A673 (cell line): ENCODE data around the gene PPP1R13B. TPM values are rescaled to one million over a fixed set of nuclear protein-coding genes. Genes with fewer than 3 reads are reported as not detected.

Source experiments
- BruUV-seq: library from RNA; stranded (reverse); fragments of 400-500 nt; replicated peaks from 2 replicates; lab custom pipeline; 2021; lab: Mats Ljungman, UMichigan
- CTCF ChIA-PET: fragments of 300-600 bp; sonication (Branson Sonifier 250); formaldehyde crosslinking; loops from one replicate; lab custom pipeline; 2022; ENCODE audit warnings: antibody characterized with exemption; lab: Charles Lee
- POLR2A ChIA-PET: fragments of 300-600 bp; sonication (Branson Sonifier 250); formaldehyde crosslinking; loops from one replicate; lab custom pipeline; 2022; ENCODE audit warnings: antibody characterized with exemption; ENCODE audit not compliant: low non-redundant PET; lab: Charles Lee
- DNase-seq: peaks from one replicate; pipeline ENCODE4 v3.0.0-alpha.2; 2015; ENCODE audit warnings: low spot score
- H3K27ac ChIP-seq: fragments of 200-600 bp; sonication (generic); 2 replicates; pipeline ENCODE4 v1.5.1; 2016; ENCODE audit warnings: mixed run types, low read depth, mild to moderate bottlenecking, mixed read lengths, antibody characterized with exemption, low read length; ENCODE audit not compliant: poor library complexity, severe bottlenecking
- H3K27me3 ChIP-seq: fragments of 200-600 bp; sonication (generic); replicated peaks from 2 replicates; pipeline ENCODE4 v1.6.1; 2017; ENCODE audit warnings: mixed run types, low read depth, mild to moderate bottlenecking, mixed read lengths, antibody characterized with exemption, low read length; ENCODE audit not compliant: insufficient read depth, poor library complexity
- H3K36me3 ChIP-seq: fragments of 200-600 bp; sonication (generic); 2 replicates; pipeline ENCODE4 v1.6.1; 2016; ENCODE audit warnings: mixed run types, mild to moderate bottlenecking, mixed read lengths, antibody characterized with exemption, low read length; ENCODE audit not compliant: insufficient read depth, poor library complexity, severe bottlenecking
- H3K4me1 ChIP-seq: fragments of 200-600 bp; sonication (generic); 2 replicates; pipeline ENCODE4 v1.6.1; 2017; ENCODE audit warnings: mixed run types, mild to moderate bottlenecking, mixed read lengths, antibody characterized with exemption, low read length; ENCODE audit not compliant: insufficient read depth, poor library complexity, severe bottlenecking
- H3K4me3 ChIP-seq: fragments of 200-600 bp; sonication (generic); 2 replicates; pipeline ENCODE4 v1.5.1; 2016; ENCODE audit warnings: low read depth, mixed run types, mild to moderate bottlenecking, mixed read lengths, low read length; ENCODE audit not compliant: poor library complexity, severe bottlenecking
- H3K9me3 ChIP-seq: fragments of 200-600 bp; sonication (generic); 2 replicates; pipeline ENCODE4 v1.6.1; 2016; ENCODE audit warnings: mixed run types, low read depth, mild to moderate bottlenecking, mixed read lengths, antibody characterized with exemption, low read length; ENCODE audit not compliant: poor library complexity, severe bottlenecking
- CTCF ChIP-seq: fragments of 300-800, 200-600 bp; sonication (generic); conservative IDR thresholded peaks from 2 replicates; pipeline ENCODE4 v1.5.1; 2017; ENCODE audit warnings: low read depth, mild to moderate bottlenecking, antibody characterized with exemption, low read length, moderate library complexity, mixed read lengths
- EZH2 ChIP-seq: fragments of 200-600 bp; sonication (generic); IDR thresholded peaks from 2 replicates; pipeline ENCODE4 v1.6.1; 2017; ENCODE audit warnings: borderline replicate concordance, low read depth, mild to moderate bottlenecking, mixed read lengths, antibody characterized with exemption, low read length; ENCODE audit not compliant: poor library complexity, severe bottlenecking
- intact Hi-C: fragments of 100-400 bp; cut with micrococcal nuclease; formaldehyde crosslinking; loops from one replicate; pipeline ENCODE4 v1.10.0; 2022; ENCODE audit not compliant: unreplicated experiment
- total RNA-seq: library from RNA; stranded (reverse); gene quantifications from 2 replicates; pipeline ENCODE4 v1.2.3, GENCODE V29; 2021

PPP1R13B gene
- total RNA-seq, 1 experiment from 2014 or later: 4.8 TPM

DNA sequence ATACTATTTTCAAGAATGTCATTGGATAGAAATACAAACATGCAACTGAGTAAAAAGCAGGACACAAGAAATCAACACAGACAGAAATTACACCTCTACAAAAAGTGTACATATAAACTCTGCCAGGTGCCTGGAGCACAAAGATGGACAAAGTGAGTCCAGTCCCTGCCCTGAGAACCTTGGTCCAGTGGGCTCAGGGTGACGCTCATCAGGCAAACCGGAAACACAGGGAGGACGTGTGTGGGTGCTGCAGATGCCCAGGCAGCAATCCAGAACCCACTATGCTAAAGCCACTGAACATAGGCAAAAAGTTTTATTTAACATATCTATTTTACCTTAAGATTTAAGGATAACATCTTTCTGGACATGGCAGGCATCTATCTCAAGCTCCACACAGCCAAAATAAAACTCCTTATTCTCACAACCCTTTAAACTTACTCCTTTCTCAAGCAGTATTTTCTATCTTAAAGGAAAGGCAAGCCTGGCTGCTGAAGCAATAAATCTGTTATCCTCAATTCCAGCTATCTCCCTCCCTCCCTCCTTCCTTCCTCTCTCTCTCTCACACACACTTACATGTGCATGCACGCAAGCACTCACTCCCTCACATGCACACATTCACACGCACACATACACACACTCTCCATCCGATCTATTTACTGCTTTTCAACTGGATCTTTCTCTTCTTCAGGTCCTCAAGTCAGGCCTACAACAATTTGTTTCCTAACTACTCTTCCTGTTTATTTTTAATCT is 10.2 kb downstream of the PPP1R13B start:
- H3K9me3 ChIP-seq: no peaks in the 10 kb centered on the region
- H3K27me3 ChIP-seq: no peaks in the 10 kb centered on the region
- POLR2A ChIA-PET: no interaction called here
- no peaks in the 10 kb centered on the region for H3K4me1 ChIP-seq
- H3K36me3 ChIP-seq: no peaks in the 10 kb centered on the region
- no peak overlapping the region for H3K4me3 ChIP-seq
- no TSS peak for BruUV-seq
- no peak for DNase-seq
- TF ChIP-seq EZH2 (no peak), CTCF (no peak)
- intact Hi-C loops: no loop called here
- CTCF ChIA-PET: interaction anchor here (0.7 kb wide), 1 partner anchor 78 kb away, joined by 3 read pairs; no protein-coding TSS in a partner anchor
- no peak overlapping the region for H3K27ac ChIP-seq

GRCh38 chr14:103834956-103835355 is 12.4 kb downstream of the PPP1R13B start:
- no peak for DNase-seq
- intact Hi-C loops: no loop called here
- Histone ChIP-seq H3K9me3 (no peaks in the 10 kb centered on the region), H3K4me3 (no peak overlapping the region), H3K36me3 (no peaks in the 10 kb centered on the region), H3K27me3 (no peaks in the 10 kb centered on the region), H3K4me1 (no peaks in the 10 kb centered on the region), H3K27ac (no peak overlapping the region)
- ChIA-PET POLR2A (no interaction called here), CTCF (interaction anchor here (0.6 kb wide), 1 partner anchor 27 kb away, joined by 4 read pairs; no protein-coding TSS in a partner anchor)
- no TSS peak for BruUV-seq
- no peak for TF ChIP-seq CTCF
- TF ChIP-seq EZH2: no peak

GRCh38 chr14:103833711-103834110 is 13.7 kb downstream of the PPP1R13B start:
- H3K4me1 ChIP-seq: no peaks in the 10 kb centered on the region
- BruUV-seq: no TSS peak
- ChIA-PET POLR2A (no interaction called here), CTCF (no interaction called here)
- H3K36me3 ChIP-seq: no peaks in the 10 kb centered on the region
- intact Hi-C loops: no loop called here
- no peak for DNase-seq
- H3K27me3 ChIP-seq: no peaks in the 10 kb centered on the region
- no peak overlapping the region for H3K4me3 ChIP-seq
- no peak overlapping the region for H3K27ac ChIP-seq
- no peak for TF ChIP-seq CTCF
- TF ChIP-seq EZH2: no peak
- H3K9me3 ChIP-seq: no peaks in the 10 kb centered on the region
